GM18507 (cell line): ENCODE measurements around the gene FTSJ3.
"Not testable (repeated sequence)": the region's sequence is repeated elsewhere in the genome, so short reads cannot be mapped to it uniquely, and the experiment has no call there.

Experiments used
- DNase-seq: peaks from one replicate; pipeline ENCODE4 v3.0.0; 2011; ENCODE audit warnings: low read depth; ENCODE audit not compliant: insufficient read length; ENCODE audit errors: extremely low spot score
- FAIRE-seq: peaks from 2 replicates; lab custom pipeline; 2011; peaks lifted over from hg19 to GRCh38; lab: Jason Lieb, UNC

The FTSJ3 gene

DNA sequence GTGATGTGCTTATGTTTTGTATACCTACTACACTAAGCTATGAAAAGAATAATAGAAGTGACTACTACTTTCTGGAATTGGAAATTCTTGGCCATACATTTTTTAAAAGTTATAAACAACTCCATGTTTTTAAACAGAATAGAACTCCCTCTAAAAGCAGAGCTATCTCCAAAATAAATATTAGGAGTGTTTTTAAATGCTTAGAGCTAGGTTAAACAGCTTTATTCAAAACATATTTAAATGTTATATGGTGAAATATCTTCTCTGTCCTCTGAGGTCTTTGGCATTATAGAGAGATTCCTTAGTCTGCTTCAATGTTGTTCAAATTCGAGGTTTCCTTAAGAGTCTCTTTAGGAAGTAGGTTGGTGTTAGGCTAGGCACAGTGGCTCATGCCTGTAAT is 23.1 kb downstream of the FTSJ3 start:
- DNase-seq = no peak
- FAIRE-seq = no peak

DNA sequence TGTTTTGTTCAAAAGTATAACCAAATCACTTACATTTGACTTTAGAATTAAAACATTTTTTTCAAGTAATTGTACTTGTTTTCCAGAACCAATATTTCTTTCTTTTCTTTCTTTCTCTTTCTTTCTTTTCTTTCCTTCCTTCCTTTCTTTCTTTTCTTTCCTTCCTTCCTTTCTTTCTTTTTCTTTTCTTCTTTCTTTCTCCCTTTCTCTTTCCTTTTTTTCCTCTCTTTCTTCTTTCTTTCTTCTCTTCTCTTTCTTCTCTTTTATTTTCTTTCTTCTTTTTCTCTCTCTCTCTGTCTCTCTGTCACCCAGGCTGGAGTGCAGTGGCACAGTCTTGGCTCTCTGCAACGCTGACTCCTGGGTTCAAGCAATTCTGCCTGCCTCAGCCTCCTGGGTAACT is 26.7 kb downstream of the FTSJ3 start:
- FAIRE-seq (no peak), DNase-seq (no peak)

DNA sequence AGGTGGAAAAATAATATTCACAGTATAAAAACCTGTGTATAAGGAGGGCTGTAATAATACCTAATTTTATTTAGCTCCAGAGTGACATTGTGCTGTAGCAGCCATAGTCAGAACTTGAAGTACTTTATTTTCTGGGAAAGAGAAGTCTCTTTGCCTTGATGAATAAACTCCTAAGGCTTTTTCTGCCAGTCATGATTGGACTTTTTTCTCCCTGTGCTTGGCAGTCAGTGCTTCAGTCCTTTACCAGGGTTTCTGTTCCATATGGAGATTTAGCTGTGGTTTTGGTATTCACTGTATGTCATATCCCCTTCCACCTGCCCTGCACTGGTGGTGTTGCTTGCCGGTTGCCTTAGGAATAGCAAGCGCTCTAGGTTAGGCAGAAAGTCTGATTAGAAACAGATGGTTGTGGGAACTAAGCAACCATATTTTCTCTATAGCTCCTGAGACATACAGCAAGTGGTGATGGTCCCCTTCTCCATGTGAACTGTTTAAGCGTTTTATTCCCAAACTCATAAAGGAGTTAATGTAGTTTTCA is 28.8 kb downstream of the FTSJ3 start:
- DNase-seq (no peak), FAIRE-seq (no peak)

DNA sequence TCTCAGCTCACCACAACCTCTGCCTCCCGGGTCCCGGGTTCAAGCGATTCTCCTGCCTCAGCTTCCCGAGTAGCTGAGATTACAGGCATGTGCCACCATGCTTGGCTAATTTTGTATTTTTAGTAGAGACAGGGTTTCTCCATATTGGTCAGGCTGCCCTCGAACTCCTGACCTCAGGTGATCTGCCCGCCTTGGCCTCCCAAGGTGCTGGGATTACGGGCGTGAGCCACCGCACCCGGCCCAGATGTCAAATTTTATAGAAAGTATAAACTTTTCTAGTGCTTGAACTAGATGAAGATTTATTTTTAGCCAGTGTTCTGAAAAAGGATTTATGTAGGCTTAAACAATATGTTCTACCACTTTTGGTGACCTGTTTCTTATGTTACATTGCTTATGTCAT is 31.1 kb downstream of the FTSJ3 start:
- not testable (repeated sequence) for DNase-seq, FAIRE-seq

DNA sequence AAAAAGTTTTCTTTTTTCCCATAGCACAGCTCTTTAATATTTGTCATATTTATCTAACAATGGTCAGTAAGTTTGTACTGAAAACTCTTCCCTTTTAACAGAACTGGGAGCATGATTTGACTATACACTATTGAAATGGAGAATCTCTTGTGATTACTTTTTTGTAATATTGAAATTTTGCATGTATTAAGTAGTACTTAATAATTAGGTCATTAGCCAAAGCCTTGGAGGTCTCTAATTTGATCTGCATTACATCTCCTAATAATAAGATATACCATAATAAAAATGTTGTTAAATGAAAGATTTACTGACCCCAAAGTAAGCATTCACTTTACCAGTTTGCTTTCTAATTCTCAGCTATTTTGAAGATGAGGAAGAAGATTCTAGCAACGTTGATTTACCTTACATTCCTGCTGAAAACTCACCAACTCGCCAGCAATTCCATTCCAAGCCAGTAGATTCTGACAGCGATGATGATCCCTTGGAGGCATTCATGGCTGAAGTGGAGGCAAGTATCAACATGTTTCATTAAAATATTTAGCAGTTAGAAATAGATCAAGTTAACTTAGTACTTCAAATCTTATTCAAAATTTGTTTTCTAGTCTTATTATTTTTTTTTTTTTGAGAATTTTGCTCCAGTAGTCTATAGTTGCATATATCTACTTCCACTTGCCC is 35.3 kb downstream of the FTSJ3 start:
- no peak for FAIRE-seq
- DNase-seq = no peak

DNA sequence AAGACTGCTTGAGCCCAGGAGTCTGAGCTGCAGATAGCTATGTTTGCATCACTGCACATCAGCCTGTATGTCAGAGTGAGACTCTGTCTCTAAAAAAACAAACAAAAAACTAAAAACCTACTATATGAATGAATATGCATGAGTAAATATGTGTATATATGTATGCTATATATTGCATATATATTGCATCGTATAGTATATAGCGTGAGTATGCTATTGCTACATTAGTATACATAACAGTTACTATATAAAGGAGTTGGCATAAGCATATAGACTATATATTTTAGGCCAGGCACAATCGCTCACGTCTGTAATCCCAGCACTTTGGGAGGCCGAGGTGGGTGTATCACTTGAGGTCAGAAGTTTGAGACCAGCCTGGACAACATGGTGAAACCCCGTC is 37.4 kb downstream of the FTSJ3 start:
- FAIRE-seq = no peak
- no peak for DNase-seq

DNA sequence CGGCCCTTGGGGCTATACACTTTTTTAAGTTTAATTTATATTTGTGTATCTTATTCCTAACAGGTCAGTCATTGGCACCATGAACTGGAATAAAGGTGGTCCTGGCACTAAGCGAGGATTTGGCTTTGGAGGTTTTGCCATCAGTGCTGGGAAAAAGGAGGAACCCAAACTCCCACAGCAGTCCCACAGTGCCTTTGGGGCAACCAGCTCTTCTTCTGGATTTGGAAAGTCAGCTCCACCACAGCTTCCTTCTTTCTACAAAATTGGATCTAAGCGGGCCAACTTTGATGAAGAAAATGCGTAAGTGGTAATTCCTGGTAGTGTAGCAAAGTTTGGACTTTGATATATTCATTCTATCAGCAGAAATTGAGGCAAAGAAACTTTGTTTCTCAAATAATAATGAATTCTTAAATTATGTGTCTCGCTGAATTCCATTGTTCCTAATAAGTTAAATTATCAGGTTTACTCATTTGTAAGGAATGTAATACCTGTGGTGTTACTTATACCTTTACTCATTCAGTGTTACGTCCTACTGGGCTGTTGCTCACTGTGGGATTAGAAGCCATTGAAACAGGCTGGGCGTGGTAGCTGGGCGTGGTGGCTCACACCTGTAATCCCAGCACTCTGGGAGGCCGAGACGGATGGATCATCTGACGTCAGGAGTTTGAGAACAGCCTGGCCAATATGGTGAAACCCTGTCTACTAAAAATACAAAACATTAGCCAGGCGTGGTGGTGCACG is 40.3 kb downstream of the FTSJ3 start:
- no peak for FAIRE-seq
- no peak for DNase-seq

DNA sequence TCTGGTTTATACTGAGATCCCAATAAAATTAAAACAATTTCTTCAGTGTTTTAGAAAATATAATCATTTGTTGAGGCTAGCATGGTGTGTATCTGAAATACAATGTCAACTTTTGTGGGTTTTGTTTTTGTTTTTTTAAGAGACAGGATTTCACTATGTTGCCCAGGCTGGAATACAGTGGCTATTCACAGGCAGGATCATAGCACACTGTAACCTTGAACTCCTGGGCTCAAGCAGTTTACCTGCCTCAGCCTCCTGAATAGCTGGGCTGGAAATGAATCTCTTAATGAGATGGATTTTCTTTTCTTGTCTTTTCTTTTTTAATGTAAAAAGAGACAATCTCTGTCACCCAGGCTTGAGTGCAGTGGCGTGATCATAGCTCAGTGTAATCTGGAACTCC is 41.3 kb downstream of the FTSJ3 start:
- FAIRE-seq (no peak), DNase-seq (no peak)

DNA sequence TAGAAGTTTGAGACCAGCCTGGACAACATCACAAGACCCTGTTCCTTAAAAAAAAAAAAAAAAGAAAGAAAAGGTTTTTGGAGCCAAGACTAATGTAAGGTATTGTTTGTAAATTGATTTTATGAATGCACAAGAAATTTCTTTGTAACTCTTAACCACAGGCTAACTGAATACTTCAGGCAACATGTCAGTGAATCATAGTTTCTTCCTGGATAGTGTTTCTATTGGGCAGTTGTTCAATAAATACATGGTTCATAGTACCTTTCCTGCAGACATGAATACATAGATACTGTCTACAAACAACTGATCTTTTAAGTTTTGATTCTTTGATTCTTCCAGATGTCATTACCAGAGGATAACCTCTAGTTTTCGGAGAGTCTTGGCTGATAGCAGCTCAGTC is 41.9 kb downstream of the FTSJ3 start:
- DNase-seq (no peak), FAIRE-seq (no peak)

DNA sequence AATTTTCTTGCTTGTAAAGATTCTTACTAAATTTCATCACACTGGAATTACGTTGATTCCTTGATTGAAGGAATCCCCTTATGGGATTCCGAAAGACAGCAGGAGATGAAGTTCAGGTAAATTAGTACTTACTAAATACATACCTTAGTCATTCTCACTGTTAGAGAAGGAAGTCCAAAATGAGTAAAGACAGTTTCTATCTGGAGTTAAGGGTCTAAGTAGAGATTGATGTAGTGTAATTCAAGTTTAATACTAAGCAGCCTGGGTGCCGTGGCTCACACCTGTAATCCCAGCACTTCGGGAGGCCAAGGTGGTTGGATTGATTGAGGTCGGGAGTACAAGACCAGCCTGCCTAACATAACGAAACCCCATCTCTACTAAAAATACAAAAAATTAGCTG is 43.9 kb downstream of the FTSJ3 start:
- no peak for DNase-seq
- no peak for FAIRE-seq

DNA sequence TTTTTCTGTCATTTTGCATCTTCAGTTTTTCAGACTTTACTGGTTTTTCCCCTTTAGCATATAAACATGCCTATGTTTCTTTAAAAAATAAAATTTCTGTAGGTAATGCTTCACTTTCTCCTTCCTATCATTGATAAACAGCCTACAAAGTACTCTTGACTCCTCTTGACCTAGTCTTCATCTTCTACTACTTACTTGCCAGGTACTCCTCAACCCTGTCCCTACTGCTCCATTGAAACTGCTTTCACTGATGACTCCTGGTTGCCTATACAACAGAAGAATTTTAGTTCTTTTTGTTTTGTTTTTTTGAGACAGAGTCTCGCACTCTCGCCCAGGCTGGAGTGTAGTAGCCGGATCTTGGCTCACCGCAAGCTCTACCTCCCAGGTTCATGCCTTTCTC is 46.5 kb downstream of the FTSJ3 start:
- FAIRE-seq (no peak), DNase-seq (no peak)

DNA sequence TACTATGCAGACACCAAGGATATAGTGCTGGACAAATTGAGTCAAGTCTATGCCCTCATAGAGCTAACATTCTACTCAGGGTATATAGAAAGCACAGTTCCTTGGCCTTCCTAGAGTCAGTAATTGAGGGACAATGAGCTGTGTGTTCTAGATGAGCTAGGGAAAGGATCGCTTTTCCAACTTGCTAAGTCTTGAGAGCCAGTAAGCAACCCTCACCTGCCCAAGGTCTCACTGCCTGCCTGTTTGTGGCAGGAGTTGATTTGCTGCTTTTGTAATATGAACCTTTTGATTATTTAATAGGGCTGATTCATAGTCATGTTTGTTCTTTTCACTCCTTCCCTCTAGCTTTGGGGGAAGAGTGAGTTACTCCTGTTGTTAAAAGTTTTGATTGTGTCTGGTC is 47.0 kb downstream of the FTSJ3 start:
- FAIRE-seq (no peak), DNase-seq (no peak)

DNA sequence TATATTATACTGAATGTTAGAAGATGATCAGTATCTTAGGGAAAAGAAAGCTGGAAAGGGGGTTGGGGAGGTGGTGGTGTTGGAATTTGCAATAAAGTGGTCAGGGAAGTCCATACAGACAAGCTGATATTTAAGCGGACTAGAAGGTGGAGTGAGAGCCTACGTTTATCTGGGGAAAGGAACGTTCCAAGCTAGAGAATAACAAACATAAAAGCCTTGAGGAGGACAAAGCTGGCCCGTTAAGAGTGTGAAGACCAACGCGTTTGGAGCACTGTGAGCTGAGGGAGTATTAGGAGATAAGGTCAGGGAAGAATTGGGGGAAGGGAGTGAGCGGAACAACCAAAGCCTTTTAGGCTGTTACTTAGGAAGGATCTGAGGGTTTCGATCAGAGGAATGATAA is 52.0 kb downstream of the FTSJ3 start:
- no peak for DNase-seq
- FAIRE-seq = no peak

DNA sequence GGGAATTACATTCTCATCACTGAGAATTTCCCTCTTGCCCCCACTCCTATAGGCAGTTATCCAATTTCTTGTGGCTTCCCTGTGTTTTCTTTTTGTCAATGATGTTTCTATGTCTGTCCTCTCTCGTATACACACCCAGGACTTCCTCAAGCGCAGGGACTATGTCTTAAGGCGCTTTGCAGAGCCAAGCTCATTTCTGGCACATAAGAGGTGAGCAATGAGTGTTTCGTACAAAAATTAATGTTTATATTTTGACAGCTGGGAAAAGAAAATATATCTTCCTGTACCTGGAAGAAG is 52.5 kb downstream of the FTSJ3 start:
- DNase-seq = no peak
- FAIRE-seq = no peak

DNA sequence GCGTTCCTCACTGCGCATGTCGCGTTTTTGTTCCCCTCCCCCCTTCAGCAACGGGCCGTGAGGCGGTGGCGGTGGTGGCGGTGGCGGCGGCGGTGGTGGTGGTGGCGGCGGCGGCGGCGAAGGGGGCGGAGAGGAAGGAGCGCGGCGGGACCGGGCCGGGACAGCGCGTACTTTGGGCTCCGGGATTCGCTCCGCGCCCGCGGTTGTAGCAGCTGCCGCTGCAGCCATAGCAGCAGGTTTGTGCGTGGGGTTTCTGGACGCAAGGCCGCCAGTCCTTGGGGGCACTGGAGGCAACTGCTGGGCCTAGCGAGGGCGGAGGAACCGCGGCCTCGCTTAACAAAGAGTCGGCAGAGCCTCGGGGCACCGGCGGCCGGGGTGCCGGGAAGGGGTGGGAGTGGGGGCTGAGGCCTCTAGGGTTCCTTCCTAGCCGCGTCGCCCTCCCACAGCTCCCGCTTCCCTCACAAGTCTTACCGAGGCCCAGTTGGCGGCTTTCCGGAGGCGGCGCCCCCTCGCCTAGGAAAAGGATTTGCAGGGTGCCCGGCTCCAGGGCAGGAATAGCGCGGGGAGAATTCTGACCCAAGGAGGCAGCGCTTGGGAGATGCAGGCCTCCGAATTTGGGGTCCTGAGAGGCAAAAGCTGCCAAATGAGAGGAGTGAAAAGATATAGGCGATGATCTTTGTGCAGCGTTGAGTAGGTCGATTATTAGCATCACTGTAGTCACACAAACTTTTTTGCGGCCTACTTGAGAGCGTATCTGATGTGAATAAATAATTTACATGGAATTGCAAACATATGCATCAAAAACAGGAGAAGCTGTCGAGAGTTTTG is 53.1 kb downstream of the FTSJ3 start, which contains the start of gene DDX42:
DDX42 (plus strand) TSS at position 30 of the 828 bp plus-strand sequence. CDS start 12,880 bp downstream, outside the sequence.
- no peak for FAIRE-seq
- DNase-seq = no peak

DNA sequence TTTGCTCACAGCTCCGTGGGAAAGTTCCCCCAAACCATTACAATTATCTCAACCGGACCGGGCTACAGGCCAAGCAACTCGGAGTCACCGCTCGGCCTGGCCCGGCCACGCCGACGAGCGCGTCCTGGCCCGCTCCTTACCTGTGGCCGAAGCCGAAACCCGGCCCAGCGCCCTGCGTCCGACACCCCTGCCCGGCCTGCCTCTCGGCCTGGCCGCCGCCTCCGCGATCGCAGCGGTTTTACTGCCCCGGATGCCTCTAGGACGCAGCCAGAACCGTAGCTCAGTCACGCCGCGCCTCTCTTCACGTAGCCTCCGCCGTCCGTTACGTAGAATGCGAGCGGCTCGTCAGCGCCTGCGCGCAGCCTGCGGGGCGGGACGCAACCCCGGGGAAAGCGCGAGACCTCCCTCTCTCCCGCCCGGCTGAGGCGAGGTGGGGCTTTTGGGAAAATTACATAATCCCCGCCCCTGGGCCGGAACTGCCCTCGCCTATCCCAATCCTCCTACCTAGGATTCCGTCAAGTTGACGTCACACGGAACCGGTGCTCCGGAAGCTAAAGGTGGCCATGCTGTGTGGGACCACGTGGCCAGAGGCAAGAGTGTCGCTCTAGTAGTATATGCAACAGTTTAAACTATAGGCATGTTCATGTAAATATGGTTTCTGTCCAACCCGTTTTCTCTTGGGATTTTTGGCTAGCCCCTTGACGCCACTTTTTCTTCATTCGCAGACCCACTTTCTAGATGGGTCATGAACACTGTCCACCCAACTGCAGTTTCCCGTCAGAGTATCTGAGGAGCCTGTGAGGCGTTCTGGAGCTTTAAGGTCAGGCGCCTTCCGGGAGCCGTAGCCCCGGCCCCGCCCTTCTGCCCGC is 54.0 kb downstream of the FTSJ3 start, which contains the start of gene CCDC47:
CCDC47 (minus strand) TSS at position 326 of the 869 bp plus-strand sequence. CDS start 7,422 bp downstream, outside the sequence.
- FAIRE-seq = peak; percentile 98
- peak; percentile 93 for DNase-seq

DNA sequence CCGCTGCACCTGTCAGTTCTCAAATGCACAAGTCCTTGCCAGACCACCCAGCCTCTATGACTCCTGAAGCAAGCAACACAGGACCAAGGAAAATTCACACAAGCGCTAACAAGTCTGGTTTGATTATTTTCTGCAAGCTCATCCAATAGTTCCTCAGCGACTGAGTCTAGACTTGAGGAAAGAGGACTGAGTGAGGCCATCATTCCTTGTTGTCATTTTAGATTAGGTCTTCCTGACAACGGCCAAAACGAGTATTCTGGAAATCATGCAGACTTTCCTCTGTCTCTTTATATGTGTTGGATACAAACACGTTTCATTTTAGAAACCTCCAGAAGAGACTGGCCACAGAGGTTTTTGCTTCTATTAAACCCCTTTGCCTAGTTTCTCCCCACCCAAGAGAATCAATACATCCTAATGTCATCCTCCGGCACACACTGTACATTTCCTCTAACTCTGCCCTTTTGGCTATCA is 54.6 kb downstream of the FTSJ3 start:
- DNase-seq (no peak), FAIRE-seq (no peak)
